Left forelimb (tissue), 1 donor: ENCODE measurements around the gene NDST3.
"Not testable (repeated sequence)": the region's sequence is repeated elsewhere in the genome, so short reads cannot be mapped to it uniquely, and the experiment has no call there.

Experiments
- DNase-seq: peaks from one replicate; pipeline ENCODE4 v3.0.0-alpha.2; 2018; ENCODE audit warnings: low spot score

Gene NDST3

DNA sequence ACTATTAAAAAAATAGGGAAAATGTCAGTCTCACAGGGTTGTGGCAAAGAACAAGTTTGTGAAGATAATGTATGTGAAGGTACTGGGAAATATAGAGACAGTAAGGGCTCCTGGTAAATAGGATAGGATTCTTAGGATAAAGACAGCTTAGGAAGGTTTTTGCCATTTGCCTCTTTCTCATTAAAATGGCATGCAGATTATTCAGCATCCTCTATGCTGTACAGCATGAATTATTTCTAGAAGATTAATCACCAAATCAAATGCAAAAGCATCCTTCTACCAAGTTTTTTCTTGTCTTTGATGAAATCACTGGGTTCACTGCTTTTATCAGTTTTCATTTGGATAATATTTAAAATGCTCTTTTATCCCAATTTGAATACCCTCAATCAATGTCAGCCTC, 142.8 kb downstream of the NDST3 start:
- no peak for DNase-seq

DNA sequence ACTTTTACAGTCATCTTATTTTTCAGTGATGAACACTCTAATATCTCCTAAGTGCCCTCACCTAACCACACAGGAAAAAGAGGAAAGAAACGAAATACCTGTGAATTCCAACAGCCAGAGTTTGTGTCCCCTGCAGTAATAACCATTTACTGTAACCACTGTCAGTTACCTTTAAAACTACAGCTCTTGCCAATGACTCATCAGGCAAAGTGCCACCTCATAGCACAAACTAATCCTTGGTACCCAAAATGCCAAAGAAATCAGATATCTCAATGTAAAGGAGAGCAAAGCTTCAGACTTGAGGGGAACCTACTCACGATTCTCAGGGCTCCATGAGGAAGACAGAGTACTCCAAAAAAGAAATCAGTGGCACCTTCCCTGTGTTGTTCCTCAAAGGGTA, 146.5 kb downstream of the NDST3 start:
- DNase-seq: no peak

- no peak for DNase-seq
These were observed 156.6 kb downstream of the NDST3 start for GRCh38 chr4:118190903-118191302.

DNA sequence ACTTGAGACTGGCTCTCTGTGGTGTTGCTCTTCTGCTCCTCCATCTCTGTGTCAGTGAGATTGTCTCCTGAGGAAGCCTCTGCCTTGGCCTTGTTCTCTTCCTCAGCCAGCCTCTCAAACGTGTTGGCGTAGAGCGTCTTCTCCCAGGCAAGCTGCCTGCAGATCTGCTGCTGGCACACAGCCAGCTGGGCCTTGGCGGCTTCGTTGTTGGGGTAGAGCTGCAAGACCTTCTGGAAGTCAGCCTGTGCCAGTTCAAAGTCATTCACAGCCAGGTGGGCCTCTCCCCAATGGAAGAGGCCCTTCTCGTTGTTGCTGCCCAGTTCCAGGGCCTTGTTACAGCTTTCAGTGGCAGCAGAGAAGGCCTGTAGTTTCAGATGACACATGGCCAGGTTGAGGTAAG, 159.1 kb downstream of the NDST3 start:
- no peak for DNase-seq

GRCh38 chr4:118206627-118207026, 172.3 kb downstream of the NDST3 start:
- no peak for DNase-seq

- no peak for DNase-seq
These were observed 178.8 kb downstream of the NDST3 start for GRCh38 chr4:118213101-118213500.

- DNase-seq: no peak
These were observed 181.5 kb downstream of the NDST3 start for GRCh38 chr4:118215826-118216225.

GRCh38 chr4:118221227-118221800, 187.0 kb downstream of the NDST3 start:
- no peak for DNase-seq

GRCh38 chr4:118224243-118224829, 190.1 kb downstream of the NDST3 start:
- no peak for DNase-seq

GRCh38 chr4:118225511-118225910, 191.2 kb downstream of the NDST3 start:
- no peak for DNase-seq

- no peak for DNase-seq
These were observed 192.2 kb downstream of the NDST3 start for GRCh38 chr4:118226311-118227010.

- no peak for DNase-seq
These were observed 201.4 kb downstream of the NDST3 start for GRCh38 chr4:118235566-118236120.

GRCh38 chr4:118237531-118237930, 203.2 kb downstream of the NDST3 start:
- DNase-seq: no peak

GRCh38 chr4:118249890-118250289, 215.6 kb downstream of the NDST3 start:
- DNase-seq: no peak

- DNase-seq: no peak
These were observed 220.1 kb downstream of the NDST3 start for GRCh38 chr4:118254368-118254767.

GRCh38 chr4:118259111-118259510, 224.8 kb downstream of the NDST3 start:
- no peak for DNase-seq

DNA sequence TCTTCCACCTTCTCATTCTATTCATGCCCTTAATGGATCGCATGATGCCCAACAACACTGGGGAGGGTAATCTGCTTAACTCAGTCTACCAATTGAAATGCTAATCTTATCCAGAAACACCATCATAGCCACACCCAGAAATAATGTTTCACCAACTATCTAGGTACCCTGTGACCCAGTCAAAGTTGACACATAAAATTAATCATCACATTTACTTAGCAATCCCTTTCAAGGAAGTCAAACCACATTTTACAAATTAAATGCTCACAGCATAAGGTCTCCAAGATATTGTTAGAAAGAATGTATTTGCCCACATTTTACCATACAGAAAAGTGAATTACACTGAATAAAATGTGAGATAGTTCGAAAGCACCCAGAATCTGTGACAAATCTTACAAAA, 226.0 kb downstream of the NDST3 start:
- no peak for DNase-seq

DNA sequence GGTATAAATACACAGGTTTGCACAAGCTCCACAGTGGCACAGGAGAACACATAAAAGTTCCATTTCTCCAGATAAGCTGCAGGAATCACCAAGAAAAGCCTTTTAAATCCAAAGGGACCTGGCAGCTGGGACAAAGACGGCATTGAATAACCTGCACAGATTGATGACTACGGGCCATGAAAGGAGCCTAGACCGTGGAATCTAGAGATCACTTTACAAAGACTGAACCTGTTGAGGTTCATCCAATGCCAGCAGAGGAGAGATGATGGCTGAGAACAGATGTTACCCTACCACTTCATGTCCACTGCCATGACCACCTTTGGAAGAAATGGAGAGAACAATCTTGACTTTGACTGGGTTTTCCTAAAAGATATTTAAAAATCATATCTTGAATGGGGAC, 229.8 kb downstream of the NDST3 start:
- DNase-seq: no peak

DNA sequence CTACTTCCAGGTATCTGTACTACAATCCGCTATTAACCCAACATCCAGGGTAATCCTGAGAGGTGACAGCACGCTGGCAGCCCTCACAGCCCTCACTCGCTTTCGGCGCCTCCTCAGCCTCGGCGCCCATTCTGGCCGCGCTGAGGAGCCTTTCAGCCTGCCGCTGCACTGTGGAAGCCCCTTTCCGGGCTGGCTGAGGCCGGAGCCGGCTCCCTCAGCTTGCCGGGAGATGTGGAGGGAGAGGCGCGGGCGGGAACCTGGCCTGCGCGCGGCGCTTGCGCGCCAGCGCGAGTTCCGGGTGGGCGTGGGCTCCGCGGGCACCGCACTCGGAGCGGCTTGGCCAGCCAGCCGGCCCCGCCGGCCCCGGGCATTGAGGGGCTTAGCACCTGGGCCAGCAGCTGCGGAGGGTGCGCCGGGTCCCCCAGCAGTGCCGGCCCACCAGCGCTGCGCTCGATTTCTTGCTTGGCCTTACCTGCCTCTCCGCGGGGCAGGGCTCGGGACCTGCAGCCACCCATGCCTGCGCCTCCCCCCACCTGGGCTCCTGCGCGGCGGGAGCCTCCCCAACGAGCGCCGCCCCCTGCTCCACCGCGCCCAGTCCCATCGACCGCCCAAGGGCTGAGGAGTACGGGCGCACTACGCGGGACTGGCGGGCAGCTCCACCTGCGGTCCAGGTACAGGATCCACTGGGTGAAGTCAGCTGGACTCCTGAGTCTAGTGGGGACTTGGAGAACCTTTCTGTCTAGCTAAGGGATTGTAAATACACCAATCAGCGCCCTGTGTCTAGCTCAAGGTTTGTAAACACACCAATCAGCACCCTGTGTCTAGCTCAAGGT, 231.2 kb downstream of the NDST3 start:
- peak; percentile 67 for DNase-seq

- DNase-seq: not testable (repeated sequence)
These were observed 231.8 kb downstream of the NDST3 start for GRCh38 chr4:118266145-118266496.

DNA sequence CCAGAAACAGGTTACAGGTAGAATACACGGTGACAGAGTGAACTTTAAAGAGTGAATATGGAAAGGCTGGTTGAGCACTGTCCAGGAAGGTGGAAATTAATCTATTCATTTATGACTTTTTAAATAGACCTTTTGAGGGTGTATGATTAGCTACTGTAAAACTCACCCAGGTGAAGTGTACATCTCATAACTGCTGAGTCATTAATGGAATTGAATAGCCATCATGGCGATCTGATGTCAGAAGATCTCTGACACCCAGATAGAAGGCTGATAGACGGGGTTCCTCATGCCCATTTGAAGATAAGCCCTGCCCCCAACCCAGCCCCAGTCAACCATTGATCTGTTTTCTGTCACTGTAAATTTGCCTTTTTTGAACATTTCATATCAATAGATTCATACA, 234.5 kb downstream of the NDST3 start:
- no peak for DNase-seq

- DNase-seq: no peak
These were observed 236.2 kb downstream of the NDST3 start for GRCh38 chr4:118270492-118270891.

DNA sequence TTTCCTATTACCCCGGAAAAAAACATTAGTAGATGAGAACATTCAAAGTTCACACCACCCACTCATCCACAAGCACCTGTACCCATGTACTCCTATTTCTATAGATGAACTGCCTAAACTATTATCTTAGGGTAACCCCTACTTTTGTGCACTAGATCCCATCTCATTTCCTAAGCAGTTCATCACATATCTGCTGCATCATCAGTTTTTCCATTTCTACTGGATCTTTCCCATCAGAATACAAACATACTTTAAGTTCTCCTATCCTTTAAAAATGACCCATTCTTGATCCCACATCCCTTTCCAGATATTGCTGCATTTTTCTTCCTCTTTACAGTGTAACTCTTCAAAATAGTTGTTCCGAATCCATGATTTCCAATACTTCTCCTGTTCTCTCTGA, 237.5 kb downstream of the NDST3 start:
- no peak for DNase-seq
